ENCODE results near the gene PARVB.

Gene PARVB

DNA sequence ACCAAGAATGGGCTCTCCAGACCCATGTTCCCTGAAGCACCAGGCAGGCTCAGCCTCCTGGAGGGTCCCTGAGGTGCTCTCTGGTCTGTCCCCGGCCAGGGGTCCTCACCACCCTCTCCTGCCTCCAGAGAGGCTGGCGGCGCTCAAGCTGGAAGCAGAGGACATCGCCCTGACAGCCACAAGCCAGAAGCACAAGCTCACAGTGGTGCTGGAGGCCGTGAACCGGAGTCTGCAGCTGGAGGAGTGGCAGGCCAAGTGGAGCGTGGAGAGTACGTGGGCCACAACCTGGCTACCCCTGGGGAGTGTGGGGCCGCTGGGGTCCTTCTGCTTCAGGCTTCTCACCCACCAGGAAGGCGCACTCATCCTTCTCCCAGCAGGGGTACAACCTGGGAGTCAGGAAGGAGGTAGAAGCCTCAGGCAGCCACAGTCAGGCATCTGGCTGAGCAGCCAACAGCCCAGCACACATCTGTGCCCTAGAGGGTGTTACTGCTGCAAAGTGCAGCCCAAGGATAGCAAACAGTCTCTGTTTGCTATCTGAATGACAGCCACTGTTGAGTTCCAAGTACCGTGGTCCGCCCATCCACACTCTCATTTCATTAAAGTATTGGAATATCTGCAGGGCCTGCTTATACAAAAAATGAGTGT, 165.0 kb downstream of the PARVB start:
- peaks cover 82% of the 10 kb centered on the region for H3K36me3 Mint-ChIP-seq (ENCODE audit: low read depth)
- H3K4me1 Mint-ChIP-seq (ENCODE audit: low read depth) = peaks cover 69% of the 10 kb centered on the region
- H3K9me3 Mint-ChIP-seq = no peaks in the 10 kb centered on the region
- H3K4me3 Mint-ChIP-seq = no peak overlapping the region
- no peaks in the 10 kb centered on the region for H3K27me3 Mint-ChIP-seq
- intact Hi-C loops (cut with micrococcal nuclease) = no loop called here
- no peak overlapping the region for H3K27ac Mint-ChIP-seq

DNA sequence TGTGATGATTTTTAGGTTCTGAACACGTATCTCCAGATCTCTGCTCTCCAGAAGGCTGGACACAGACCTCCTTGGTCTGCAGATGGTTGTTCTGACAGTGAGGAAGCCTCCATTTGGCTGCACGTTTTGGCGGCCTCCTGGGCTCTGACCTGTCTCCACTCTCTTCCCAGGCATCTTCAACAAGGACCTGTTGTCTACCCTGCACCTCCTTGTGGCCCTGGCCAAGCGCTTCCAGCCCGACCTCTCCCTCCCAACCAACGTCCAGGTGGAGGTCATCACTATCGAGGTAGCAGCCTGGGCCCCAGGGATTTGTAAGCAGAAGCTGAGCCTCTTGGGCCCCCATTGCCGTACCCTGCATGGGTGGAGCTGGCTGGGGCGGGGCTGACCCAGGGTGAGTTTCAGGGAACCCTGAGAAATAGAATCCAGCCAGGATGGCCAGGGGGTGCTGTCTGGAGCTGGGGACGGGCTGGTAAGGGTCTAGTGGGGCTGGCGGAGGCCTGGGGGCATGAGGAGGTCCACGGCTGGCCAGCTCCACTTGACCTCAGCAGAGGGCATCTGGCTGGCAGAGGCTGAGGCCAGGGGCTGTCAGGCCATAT, 166.4 kb downstream of the PARVB start:
- Mint-ChIP-seq H3K27ac (peak overlapping the region; percentile 39), H3K4me1 (ENCODE audit: low read depth) (peaks cover 74% of the 10 kb centered on the region)

DNA sequence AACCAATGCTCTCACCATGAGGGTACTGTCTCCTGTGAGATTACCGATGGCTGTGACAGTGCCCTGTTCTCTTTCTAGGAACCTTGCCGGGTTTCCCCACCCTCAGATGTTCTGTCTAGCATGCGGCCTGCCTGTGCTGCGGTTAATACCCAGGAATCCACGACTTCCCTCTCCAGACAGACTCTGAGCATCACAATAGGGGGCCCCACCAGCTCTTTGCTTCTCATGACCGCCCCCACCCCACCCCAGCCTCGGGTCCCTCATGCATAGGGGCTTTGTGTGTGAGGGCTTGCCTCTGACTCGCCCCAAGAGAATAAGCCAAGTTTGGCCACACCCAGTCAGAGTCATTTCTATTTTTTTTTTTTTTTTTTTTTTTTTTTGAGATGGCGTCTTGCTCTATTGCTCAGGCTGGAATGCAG, 166.9 kb downstream of the PARVB start:
- intact Hi-C loops (cut with micrococcal nuclease) = no loop called here
- H3K9me3 Mint-ChIP-seq = no peaks in the 10 kb centered on the region
- H3K4me3 Mint-ChIP-seq = no peak overlapping the region
- peaks cover 74% of the 10 kb centered on the region for H3K4me1 Mint-ChIP-seq (ENCODE audit: low read depth)
- H3K36me3 Mint-ChIP-seq (ENCODE audit: low read depth) = peaks cover 82% of the 10 kb centered on the region
- H3K27me3 Mint-ChIP-seq = no peaks in the 10 kb centered on the region
- H3K27ac Mint-ChIP-seq = peak overlapping the region; percentile 39

More for the DNA sequence above, 166.4 kb downstream of the PARVB start:
- H3K27me3 Mint-ChIP-seq = no peaks in the 10 kb centered on the region
- intact Hi-C loops (cut with micrococcal nuclease) = no loop called here
- H3K4me3 Mint-ChIP-seq = no peak overlapping the region
- H3K9me3 Mint-ChIP-seq = no peaks in the 10 kb centered on the region
- peaks cover 82% of the 10 kb centered on the region for H3K36me3 Mint-ChIP-seq (ENCODE audit: low read depth)

DNA sequence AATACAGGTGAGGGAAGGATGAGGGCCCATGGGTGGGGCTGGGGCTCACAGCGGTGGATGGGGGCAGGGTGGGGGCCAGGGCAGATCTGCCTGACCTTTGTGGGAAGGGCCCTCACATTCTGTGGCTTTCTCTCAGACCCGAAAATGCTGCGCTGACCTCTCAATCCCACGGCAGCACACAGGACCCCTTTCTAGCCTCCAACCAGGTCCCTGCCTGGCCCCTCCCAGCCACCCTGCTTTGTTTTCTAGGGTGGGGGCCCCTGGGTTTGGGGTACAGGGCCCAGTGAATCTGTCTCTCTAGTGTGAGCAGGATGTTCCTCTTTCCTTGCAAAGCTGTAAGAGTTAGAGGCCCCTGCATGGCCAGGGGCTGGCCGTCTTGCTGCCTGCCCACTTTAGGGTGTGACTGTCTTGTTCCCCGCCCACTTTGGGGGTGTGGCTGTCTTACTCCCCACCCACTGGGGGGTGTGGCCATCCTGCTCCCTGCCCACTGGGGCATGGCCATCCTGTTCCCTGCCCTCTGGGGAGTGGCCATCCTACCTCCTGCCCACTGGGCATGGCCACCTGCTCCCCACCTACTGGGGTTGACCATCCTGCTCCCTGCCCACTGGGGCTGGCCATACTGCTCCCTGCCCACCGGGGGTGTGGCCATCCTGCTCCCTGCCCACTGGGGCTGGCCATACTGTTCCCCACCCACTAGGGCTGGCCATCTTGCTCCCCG, 168.2 kb downstream of the PARVB start:
- peaks cover 81% of the 10 kb centered on the region for H3K36me3 Mint-ChIP-seq (ENCODE audit: low read depth)
- no peak overlapping the region for H3K4me3 Mint-ChIP-seq
- H3K4me1 Mint-ChIP-seq (ENCODE audit: low read depth) = peaks cover 65% of the 10 kb centered on the region
- intact Hi-C loops (cut with micrococcal nuclease) = loop anchor here (1.0 kb wide), 1 partner anchor 20 kb away; no protein-coding TSS in a partner anchor
- peak overlapping the region; percentile 39 for H3K27ac Mint-ChIP-seq
- no peaks in the 10 kb centered on the region for H3K27me3 Mint-ChIP-seq
- no peaks in the 10 kb centered on the region for H3K9me3 Mint-ChIP-seq

DNA sequence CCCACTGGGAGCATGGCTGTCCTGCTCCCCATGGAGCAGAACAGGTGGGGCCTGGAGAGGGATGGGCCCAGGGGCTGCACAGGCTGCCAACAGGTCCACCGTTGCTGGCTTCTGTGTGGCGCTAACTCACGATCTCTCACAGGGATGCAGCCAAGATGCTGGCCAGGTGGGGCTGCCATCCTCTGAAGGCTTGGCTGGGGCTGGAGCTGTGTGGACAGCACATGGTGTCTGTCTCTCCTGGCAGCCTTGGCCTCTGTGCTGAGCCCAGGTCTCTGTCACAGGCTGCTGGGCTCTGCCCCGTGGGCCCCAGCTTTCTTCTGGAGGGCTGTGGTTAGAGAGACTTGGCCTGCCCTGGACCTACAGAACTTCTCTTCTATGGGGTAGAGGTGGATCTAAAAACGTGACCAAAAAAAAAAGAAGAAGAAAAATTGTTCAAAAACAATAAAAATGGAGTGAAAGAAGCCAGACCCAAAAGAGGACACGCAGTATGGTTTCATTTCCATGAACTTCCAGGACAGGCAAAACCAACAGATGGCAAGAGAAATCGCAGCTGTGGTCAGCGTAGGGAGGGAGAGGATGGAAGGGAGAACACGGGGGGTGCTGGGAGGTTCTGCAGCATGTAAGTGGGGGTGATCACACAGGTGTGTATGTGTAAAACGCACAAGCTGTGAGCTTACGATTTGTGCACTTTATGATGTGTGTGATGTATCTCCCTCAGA, 168.9 kb downstream of the PARVB start:
- H3K27ac Mint-ChIP-seq = peak overlapping the region; percentile 39
- H3K27me3 Mint-ChIP-seq = no peaks in the 10 kb centered on the region
- intact Hi-C loops (cut with micrococcal nuclease) = loop anchor here (1.0 kb wide), 1 partner anchor 21 kb away; no protein-coding TSS in a partner anchor
- peaks cover 79% of the 10 kb centered on the region for H3K36me3 Mint-ChIP-seq (ENCODE audit: low read depth)
- H3K4me1 Mint-ChIP-seq (ENCODE audit: low read depth) = peaks cover 63% of the 10 kb centered on the region
- H3K4me3 Mint-ChIP-seq = no peak overlapping the region
- no peaks in the 10 kb centered on the region for H3K9me3 Mint-ChIP-seq

DNA sequence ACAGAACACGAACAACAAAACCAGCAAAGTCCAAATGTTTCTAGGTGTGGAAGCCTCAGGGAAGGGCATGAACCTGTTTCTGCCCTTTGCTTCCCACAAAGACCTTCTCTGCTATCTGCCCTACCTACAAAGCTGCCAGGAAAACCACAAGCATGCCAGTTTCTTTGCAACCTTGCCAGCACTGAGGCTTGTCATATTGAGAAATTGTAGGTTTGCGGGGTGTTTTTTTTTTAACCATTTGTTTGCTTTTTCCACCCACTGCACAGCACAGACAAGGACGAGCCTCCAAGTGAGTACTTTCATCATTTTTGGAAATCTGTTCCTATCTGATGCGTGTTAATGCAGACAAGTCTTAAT, 169.4 kb downstream of the PARVB start:
- peaks cover 63% of the 10 kb centered on the region for H3K4me1 Mint-ChIP-seq (ENCODE audit: low read depth)
- H3K9me3 Mint-ChIP-seq = no peaks in the 10 kb centered on the region
- intact Hi-C loops (cut with micrococcal nuclease) = no loop called here
- H3K27me3 Mint-ChIP-seq = no peaks in the 10 kb centered on the region
- no peak overlapping the region for H3K4me3 Mint-ChIP-seq
- H3K27ac Mint-ChIP-seq = peak overlapping the region; percentile 39
- peaks cover 79% of the 10 kb centered on the region for H3K36me3 Mint-ChIP-seq (ENCODE audit: low read depth)

DNA sequence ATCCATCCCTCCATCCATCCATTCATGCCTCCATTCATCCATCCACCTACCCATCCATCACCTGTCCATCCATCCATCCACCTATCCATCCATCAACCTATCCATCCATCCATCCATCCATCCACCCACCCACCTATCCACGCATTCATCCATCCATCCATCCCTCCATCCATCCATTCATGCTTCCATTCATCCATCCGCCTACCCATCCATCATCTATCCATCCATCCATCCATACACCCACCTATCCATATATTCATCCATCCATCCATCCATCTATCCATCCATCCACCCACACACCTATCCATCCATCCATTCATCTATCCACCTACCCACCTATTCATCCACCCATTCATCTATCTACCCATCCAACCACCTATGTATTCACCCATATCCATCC, 170.5 kb downstream of the PARVB start:
- H3K9me3 Mint-ChIP-seq = no peaks in the 10 kb centered on the region
- peaks cover 63% of the 10 kb centered on the region for H3K4me1 Mint-ChIP-seq (ENCODE audit: low read depth)
- no peak overlapping the region for H3K4me3 Mint-ChIP-seq
- intact Hi-C loops (cut with micrococcal nuclease) = no loop called here
- H3K27ac Mint-ChIP-seq = no peak overlapping the region
- no peaks in the 10 kb centered on the region for H3K27me3 Mint-ChIP-seq
- peaks cover 80% of the 10 kb centered on the region for H3K36me3 Mint-ChIP-seq (ENCODE audit: low read depth)

DNA sequence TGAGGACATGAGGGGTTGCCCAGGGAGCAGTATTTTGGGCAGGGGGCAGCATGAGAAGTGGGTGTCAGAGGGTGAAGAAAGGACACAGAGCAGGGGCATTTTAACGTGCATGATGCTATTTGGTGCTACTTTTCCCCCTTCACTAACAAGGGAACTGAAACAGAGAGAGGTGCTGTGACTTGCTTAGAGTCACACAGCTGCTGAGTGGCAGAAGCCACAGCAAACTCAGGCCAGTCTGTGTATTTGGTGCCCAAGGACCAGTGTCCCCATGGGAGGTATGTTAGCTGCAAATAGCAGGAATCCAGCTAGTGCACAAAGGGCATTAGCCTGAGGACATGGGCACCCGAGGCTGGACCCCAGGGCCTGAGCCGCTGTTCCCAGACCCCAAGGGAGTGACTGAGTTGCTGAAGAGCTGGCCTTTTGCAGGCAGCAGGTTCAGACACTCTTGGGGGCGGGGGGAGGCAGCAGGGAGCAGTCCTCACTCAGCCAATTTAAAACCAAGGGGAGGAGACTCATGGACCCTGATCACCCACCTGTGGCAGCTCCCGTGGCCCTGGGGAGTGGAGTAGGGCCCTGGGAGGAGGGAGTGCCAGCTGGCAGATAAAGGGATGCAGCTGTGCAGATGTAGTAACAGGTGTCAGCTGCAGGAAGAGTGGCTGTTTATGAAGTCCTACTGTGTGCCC, 171.2 kb downstream of the PARVB start:
- Mint-ChIP-seq H3K4me1 (ENCODE audit: low read depth) (peaks cover 63% of the 10 kb centered on the region), H3K27ac (no peak overlapping the region), H3K27me3 (no peaks in the 10 kb centered on the region), H3K4me3 (no peak overlapping the region), H3K36me3 (ENCODE audit: low read depth) (peaks cover 87% of the 10 kb centered on the region), H3K9me3 (no peaks in the 10 kb centered on the region)
- intact Hi-C loops (cut with micrococcal nuclease) = no loop called here

DNA sequence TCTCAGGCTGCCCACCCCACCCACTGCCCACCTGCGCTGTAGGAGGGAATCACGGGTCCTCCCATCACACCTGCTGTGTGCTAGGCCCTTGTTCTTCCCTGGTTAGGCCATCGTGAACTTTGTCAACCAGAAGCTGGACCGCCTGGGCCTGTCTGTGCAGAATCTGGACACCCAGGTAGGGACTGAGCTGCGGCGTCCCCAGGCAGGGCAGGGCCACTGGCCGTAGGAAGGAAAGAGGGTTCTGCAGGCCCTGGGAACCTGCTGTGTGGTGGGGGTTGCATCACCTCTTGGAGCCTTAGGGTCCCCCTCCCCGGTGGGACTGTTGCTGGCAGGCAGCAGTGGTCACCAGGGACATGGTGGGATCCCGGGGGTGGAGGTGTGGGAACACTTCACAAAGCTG, 172.1 kb downstream of the PARVB start:
- no peak overlapping the region for H3K27ac Mint-ChIP-seq
- H3K36me3 Mint-ChIP-seq (ENCODE audit: low read depth) = peaks cover 96% of the 10 kb centered on the region
- no peak overlapping the region for H3K4me3 Mint-ChIP-seq
- H3K4me1 Mint-ChIP-seq (ENCODE audit: low read depth) = peaks cover 62% of the 10 kb centered on the region
- no peaks in the 10 kb centered on the region for H3K9me3 Mint-ChIP-seq
- intact Hi-C loops (cut with micrococcal nuclease) = no loop called here
- H3K27me3 Mint-ChIP-seq = no peaks in the 10 kb centered on the region

DNA sequence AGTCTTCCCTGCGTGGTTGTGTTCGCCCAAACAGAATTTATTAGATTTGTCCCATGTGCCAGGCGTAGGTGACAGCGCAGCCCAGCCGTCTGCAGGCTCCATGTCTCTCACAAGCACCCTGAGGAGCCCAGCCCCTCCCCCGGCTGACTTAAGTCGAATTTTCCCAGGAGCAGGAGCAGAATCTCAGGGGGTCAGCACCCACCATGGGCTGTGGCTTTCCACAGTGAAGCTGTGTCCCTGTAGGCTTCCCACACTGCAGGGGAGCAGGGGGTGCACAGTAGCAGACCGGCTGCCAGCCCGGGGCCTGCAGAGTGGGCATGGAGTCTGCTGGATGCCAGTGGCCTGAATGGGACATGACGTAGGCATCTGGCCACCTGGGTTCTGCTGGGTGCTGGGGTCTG, 172.6 kb downstream of the PARVB start:
- intact Hi-C loops (cut with micrococcal nuclease) = no loop called here
- no peak overlapping the region for H3K4me3 Mint-ChIP-seq
- H3K9me3 Mint-ChIP-seq = no peaks in the 10 kb centered on the region
- no peak overlapping the region for H3K27ac Mint-ChIP-seq
- peaks cover 58% of the 10 kb centered on the region for H3K4me1 Mint-ChIP-seq (ENCODE audit: low read depth)
- H3K27me3 Mint-ChIP-seq = no peaks in the 10 kb centered on the region
- peaks cover 97% of the 10 kb centered on the region for H3K36me3 Mint-ChIP-seq (ENCODE audit: low read depth)

DNA sequence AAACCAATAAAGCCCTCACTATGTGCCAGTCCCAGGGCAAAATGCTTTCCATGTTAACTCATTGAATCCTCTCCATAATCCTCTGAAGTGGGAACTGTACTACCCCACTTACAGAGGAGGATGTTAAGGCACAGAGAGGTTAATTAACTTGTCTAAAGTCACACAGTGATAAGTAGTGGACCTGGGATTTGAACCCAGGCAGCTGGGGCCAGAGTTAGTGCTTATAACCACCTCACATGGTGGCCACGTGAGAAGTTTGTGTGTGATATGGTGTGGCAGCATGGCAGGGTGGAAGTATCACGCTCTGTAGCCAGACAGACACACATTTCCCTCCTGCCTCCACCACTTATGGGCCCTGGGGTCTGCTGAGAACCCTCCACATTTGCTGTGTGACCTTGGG, 173.2 kb downstream of the PARVB start:
- Mint-ChIP-seq H3K36me3 (ENCODE audit: low read depth) (peaks cover 97% of the 10 kb centered on the region), H3K4me3 (no peak overlapping the region), H3K27me3 (no peaks in the 10 kb centered on the region), H3K9me3 (no peaks in the 10 kb centered on the region), H3K27ac (no peak overlapping the region), H3K4me1 (ENCODE audit: low read depth) (peaks cover 53% of the 10 kb centered on the region)
- intact Hi-C loops (cut with micrococcal nuclease) = no loop called here

DNA sequence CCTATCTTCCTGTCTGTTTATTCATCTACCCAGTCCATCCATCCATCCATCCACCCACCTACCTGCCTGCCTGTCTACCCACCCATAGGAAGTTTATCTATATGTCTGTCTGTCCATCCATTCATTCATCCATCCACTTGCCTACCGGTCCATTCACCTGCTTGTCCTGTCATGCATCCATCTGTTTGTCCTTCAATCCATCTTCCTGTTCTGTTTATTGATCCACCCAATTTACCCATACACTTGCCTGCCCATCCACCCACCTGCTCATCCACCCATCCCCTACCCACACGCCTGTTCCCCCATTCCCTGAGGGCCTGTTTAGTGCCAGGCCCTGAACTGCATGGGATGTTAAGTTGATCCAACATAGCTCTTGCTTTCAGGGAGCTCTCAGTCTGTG, 175.1 kb downstream of the PARVB start:
- Mint-ChIP-seq H3K4me1 (ENCODE audit: low read depth) (peaks cover 39% of the 10 kb centered on the region), H3K4me3 (no peak overlapping the region), H3K27me3 (no peaks in the 10 kb centered on the region), H3K9me3 (no peaks in the 10 kb centered on the region), H3K36me3 (ENCODE audit: low read depth) (peaks cover 97% of the 10 kb centered on the region), H3K27ac (no peak overlapping the region)
- intact Hi-C loops (cut with micrococcal nuclease) = no loop called here

DNA sequence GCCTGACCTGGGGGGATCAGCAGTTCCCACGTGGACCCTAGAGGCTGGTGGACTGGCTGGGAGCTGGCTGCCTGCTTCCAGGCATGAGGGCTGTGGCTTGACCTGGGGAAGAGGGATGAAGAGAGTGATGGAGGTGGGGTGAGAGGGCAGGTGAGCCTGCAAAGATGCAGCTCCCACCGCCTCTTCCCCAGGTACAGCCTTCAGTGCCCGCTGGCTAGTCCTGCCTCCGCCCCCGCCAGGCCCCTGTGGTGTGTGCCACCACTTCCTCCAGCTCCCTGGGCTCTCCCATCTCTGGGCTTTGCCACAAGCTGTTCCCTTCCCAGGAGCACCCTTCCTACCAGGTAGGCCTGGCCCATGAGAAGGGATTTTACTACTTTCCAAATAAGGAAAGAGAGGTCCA, 175.8 kb downstream of the PARVB start:
- intact Hi-C loops (cut with micrococcal nuclease) = no loop called here
- Mint-ChIP-seq H3K4me1 (ENCODE audit: low read depth) (peaks cover 32% of the 10 kb centered on the region), H3K27ac (no peak overlapping the region), H3K27me3 (no peaks in the 10 kb centered on the region), H3K9me3 (no peaks in the 10 kb centered on the region), H3K4me3 (no peak overlapping the region), H3K36me3 (ENCODE audit: low read depth) (peaks cover 97% of the 10 kb centered on the region)

Measured in dendritic cell treated with granulocyte-macrophage colony-stimulating factor and Interleukin-4, amounts not matched to agents 40 ng/mL and 50 ng/mL, for 4 days (primary cell).